ENCODE measurements around the gene B4GALNT2. TPM values are rescaled to one million over a fixed set of nuclear protein-coding genes. Genes with fewer than 3 reads are reported as not detected.

B4GALNT2 gene
- total and polyA plus RNA-seq, 2 donors from 2014 or later: 1.3 to 4.3 TPM

DNA sequence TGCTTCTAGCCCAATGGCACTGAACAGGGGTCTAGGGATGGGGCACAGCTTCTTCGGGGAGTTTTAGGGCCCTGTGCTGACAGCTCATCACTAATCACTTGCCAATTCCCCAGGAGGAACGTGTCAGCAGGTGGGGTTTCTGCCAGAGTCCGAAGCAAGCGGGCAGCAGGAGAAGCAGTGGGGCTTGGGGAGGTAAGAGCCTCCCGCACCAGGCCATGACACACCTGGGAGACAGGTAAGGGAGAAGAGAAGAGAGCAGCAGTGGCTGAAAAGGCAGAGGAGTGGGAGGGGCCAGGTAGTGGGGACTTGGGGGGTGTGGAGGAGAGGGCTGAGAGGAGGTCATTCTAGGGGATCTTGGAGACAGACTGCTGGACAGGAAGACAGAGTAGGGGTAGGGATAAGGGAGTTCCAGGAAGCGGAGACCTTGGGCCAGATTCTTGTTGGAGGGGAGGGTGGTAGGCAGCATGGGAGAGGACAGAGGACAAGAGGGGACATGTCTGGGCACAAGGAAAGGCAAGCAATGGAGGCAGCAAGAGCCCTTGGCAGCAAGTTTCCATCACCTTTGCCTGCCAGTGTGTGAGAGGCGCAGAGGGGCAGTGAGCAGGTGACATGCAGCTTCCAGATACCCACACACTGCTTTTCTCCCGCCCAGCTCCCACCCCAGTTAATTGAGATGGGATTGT is 93.1 kb downstream of the B4GALNT2 start:
- intact Hi-C loops (cut with DNase I): loop anchor here (5.0 kb wide), 1 partner anchor 43 kb away; no protein-coding TSS in a partner anchor
- TF ChIP-seq, protein P1, sequence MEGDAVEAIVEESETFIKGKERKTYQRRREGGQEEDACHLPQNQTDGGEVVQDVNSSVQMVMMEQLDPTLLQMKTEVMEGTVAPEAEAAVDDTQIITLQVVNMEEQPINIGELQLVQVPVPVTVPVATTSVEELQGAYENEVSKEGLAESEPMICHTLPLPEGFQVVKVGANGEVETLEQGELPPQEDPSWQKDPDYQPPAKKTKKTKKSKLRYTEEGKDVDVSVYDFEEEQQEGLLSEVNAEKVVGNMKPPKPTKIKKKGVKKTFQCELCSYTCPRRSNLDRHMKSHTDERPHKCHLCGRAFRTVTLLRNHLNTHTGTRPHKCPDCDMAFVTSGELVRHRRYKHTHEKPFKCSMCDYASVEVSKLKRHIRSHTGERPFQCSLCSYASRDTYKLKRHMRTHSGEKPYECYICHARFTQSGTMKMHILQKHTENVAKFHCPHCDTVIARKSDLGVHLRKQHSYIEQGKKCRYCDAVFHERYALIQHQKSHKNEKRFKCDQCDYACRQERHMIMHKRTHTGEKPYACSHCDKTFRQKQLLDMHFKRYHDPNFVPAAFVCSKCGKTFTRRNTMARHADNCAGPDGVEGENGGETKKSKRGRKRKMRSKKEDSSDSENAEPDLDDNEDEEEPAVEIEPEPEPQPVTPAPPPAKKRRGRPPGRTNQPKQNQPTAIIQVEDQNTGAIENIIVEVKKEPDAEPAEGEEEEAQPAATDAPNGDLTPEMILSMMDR (IDR thresholded peaks at IDR 0.05; ENCODE audit: borderline replicate concordance, extremely low read depth, insufficient read depth): no peak
- peaks cover 23% of the 10 kb centered on the region for H3K27me3 ChIP-seq (ENCODE audit: control insufficient read depth, insufficient read depth, low read length)

More for the DNA sequence above, 93.1 kb downstream of the B4GALNT2 start:
- H3K4me3 ChIP-seq (ENCODE audit: low read length in 3 of 3): no peak overlapping the region
- H3K4me1 ChIP-seq (ENCODE audit: control insufficient read depth in 2 of 3, insufficient read depth in 2 of 3, low read depth in 1 of 3, low read length in 3 of 3): peaks cover 0 to 15% (median 6%) of the 10 kb centered on the region in 3 donors
- H3K36me3 ChIP-seq (ENCODE audit: control insufficient read depth in 2 of 3, insufficient read depth in 3 of 3, low read length in 3 of 3): no peaks in the 10 kb centered on the region
- FAIRE-seq (no peak), DNase-seq (no peak)
- H3K9me3 ChIP-seq (ENCODE audit: control insufficient read depth in 2 of 3, insufficient read depth in 1 of 3, low read length in 3 of 3): no peaks in the 10 kb centered on the region
- no peak overlapping the region for H3K27ac ChIP-seq (ENCODE audit: low read depth in 2 of 2, low read length in 2 of 2)
- H3K9ac ChIP-seq (ENCODE audit: low read length in 3 of 3): no peak overlapping the region

Other genes with a start within 250 kb of the B4GALNT2 start
- 71.2 TPM for gene ATP5MC1, start 240.0 kb upstream of the B4GALNT2 start, total RNA-seq
- 845 TPM for gene ATP5MC1, start 240.0 kb upstream of the B4GALNT2 start, polyA plus RNA-seq (ENCODE audit: insufficient read depth, low read depth, low replicate concordance)
- 86.7 TPM for gene UBE2Z, start 224.4 kb upstream of the B4GALNT2 start, total RNA-seq
- gene UBE2Z, start 224.4 kb upstream of the B4GALNT2 start, polyA plus RNA-seq (ENCODE audit: insufficient read depth, low read depth, low replicate concordance): 47.5 TPM
- gene SNF8, start 187.9 kb upstream of the B4GALNT2 start, total RNA-seq: 110 TPM
- 203 TPM for gene SNF8, start 187.9 kb upstream of the B4GALNT2 start, polyA plus RNA-seq (ENCODE audit: insufficient read depth, low read depth, low replicate concordance)
- not detected for gene GIP, start 164.2 kb upstream of the B4GALNT2 start, total RNA-seq
- gene GIP, start 164.2 kb upstream of the B4GALNT2 start, polyA plus RNA-seq (ENCODE audit: insufficient read depth, low read depth, low replicate concordance): not detected
- 1.3 TPM for gene IGF2BP1, start 135.4 kb upstream of the B4GALNT2 start, total RNA-seq
- gene IGF2BP1, start 135.4 kb upstream of the B4GALNT2 start, polyA plus RNA-seq (ENCODE audit: insufficient read depth, low read depth, low replicate concordance): 1.5 TPM
- gene GNGT2, start 77.8 kb downstream of the B4GALNT2 start, total RNA-seq: 4.7 TPM
- gene GNGT2, start 77.8 kb downstream of the B4GALNT2 start, polyA plus RNA-seq (ENCODE audit: insufficient read depth, low read depth, low replicate concordance): 8.3 TPM
- 18.3 TPM for gene ABI3, start 77.9 kb downstream of the B4GALNT2 start, total RNA-seq
- 17.1 TPM for gene ABI3, start 77.9 kb downstream of the B4GALNT2 start, polyA plus RNA-seq (ENCODE audit: insufficient read depth, low read depth, low replicate concordance)
- 0.22 TPM for gene PHOSPHO1, start 98.0 kb downstream of the B4GALNT2 start, total RNA-seq
- gene PHOSPHO1, start 98.0 kb downstream of the B4GALNT2 start, polyA plus RNA-seq (ENCODE audit: insufficient read depth, low read depth, low replicate concordance): 1.5 TPM
- 49.0 TPM for gene ZNF652, start 229.5 kb downstream of the B4GALNT2 start, total RNA-seq
- 30.1 TPM for gene ZNF652, start 229.5 kb downstream of the B4GALNT2 start, polyA plus RNA-seq (ENCODE audit: insufficient read depth, low read depth, low replicate concordance)

All from kidney (tissue), 14 donors.